ENCODE measurements around the gene MRPS22. TPM values are rescaled to one million over a fixed set of nuclear protein-coding genes. Genes with fewer than 3 reads are reported as not detected.

The MRPS22 gene
- total and polyA plus RNA-seq, 2 donors from 2014 or later, result 36.7 to 58.7 TPM

DNA sequence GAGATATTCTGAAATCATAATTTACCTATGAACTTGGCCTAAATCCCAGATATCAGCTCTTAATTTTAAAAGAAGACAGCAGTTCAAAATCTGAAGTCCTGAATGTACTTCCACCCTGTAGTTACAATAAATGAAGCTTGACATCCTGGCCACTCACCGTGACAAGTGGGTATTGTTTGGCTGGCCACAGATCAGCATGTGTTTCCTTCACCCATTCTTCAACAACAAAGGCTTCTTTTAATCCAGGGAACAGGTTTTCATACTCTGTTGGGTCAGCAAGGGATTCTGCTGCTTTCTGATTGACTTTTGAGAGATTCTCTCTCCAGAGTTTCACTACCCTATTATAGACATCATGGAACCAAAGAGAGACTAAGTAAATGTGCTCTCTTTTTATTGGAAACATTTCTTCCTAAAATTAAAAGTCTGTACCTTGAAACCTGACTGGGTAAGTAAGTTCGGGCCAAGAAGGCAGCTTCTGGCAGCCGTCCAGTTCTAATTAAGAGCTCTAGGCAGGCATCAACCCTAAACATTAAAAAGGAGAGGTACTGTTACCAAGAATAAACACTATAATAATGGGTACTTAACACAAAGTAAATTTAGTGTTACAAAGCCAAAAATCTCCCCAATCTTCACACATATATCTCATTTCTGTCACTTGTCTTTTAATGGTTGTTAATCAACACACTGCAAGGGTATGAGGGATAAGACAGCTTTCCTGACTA, 15.2 kb downstream of the MRPS22 start:
- DNase-seq, result peak in 1 of 5 donors; percentile 3
- Histone ChIP-seq H3K27ac (ENCODE audit: low read depth in 2 of 2, low read length in 2 of 2) (no peak overlapping the region), H3K36me3 (ENCODE audit: control insufficient read depth in 2 of 3, insufficient read depth in 3 of 3, low read length in 3 of 3) (peaks cover 22 to 66% (median 52%) of the 10 kb centered on the region in 3 donors), H3K9me3 (ENCODE audit: control insufficient read depth in 2 of 3, insufficient read depth in 1 of 3, low read length in 3 of 3) (no peaks in the 10 kb centered on the region), H3K9ac (ENCODE audit: low read length in 3 of 3) (no peak overlapping the region), H3K4me1 (ENCODE audit: control insufficient read depth in 2 of 3, insufficient read depth in 2 of 3, low read depth in 1 of 3, low read length in 3 of 3) (no peaks in the 10 kb centered on the region), H3K4me3 (ENCODE audit: low read length in 3 of 3) (no peak overlapping the region), H3K27me3 (ENCODE audit: control insufficient read depth, insufficient read depth, low read length) (no peaks in the 10 kb centered on the region)
- no peak for FAIRE-seq
- intact Hi-C loops (cut with DNase I), result no loop called here
- TF ChIP-seq, protein P1, sequence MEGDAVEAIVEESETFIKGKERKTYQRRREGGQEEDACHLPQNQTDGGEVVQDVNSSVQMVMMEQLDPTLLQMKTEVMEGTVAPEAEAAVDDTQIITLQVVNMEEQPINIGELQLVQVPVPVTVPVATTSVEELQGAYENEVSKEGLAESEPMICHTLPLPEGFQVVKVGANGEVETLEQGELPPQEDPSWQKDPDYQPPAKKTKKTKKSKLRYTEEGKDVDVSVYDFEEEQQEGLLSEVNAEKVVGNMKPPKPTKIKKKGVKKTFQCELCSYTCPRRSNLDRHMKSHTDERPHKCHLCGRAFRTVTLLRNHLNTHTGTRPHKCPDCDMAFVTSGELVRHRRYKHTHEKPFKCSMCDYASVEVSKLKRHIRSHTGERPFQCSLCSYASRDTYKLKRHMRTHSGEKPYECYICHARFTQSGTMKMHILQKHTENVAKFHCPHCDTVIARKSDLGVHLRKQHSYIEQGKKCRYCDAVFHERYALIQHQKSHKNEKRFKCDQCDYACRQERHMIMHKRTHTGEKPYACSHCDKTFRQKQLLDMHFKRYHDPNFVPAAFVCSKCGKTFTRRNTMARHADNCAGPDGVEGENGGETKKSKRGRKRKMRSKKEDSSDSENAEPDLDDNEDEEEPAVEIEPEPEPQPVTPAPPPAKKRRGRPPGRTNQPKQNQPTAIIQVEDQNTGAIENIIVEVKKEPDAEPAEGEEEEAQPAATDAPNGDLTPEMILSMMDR (IDR thresholded peaks at IDR 0.05; ENCODE audit: borderline replicate concordance, extremely low read depth, insufficient read depth), result no peak

DNA sequence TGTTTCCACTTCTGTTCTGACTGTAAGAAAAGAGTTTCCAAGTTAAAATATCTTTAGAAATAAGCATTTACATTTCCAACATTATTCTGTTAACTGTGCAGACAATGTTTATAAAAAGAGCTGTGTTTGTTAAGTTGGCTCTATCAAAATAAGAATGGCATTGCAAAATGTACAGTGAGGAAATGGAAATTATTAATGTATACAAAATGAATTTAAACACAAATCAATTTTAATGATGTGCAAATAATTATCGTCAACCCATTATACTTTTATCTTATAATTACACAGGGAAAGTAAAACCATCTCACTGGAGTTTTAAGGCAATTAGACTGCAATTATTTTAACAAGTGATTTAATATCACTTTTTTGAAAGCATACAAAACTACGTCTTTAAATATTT, 17.5 kb downstream of the MRPS22 start:
- Histone ChIP-seq H3K4me3 (ENCODE audit: low read length in 3 of 3) (no peak overlapping the region), H3K4me1 (ENCODE audit: control insufficient read depth in 2 of 3, insufficient read depth in 2 of 3, low read depth in 1 of 3, low read length in 3 of 3) (no peaks in the 10 kb centered on the region), H3K9ac (ENCODE audit: low read length in 3 of 3) (no peak overlapping the region), H3K9me3 (ENCODE audit: control insufficient read depth in 2 of 3, insufficient read depth in 1 of 3, low read length in 3 of 3) (no peaks in the 10 kb centered on the region), H3K27ac (ENCODE audit: low read depth in 2 of 2, low read length in 2 of 2) (no peak overlapping the region), H3K36me3 (ENCODE audit: control insufficient read depth in 2 of 3, insufficient read depth in 3 of 3, low read length in 3 of 3) (peaks cover 13 to 68% (median 46%) of the 10 kb centered on the region in 3 donors), H3K27me3 (ENCODE audit: control insufficient read depth, insufficient read depth, low read length) (no peaks in the 10 kb centered on the region)
- TF ChIP-seq, protein P1 (IDR thresholded peaks at IDR 0.05; ENCODE audit: borderline replicate concordance, extremely low read depth, insufficient read depth), result no peak
- intact Hi-C loops (cut with DNase I), result no loop called here
- DNase-seq (no peak), FAIRE-seq (no peak)

DNA sequence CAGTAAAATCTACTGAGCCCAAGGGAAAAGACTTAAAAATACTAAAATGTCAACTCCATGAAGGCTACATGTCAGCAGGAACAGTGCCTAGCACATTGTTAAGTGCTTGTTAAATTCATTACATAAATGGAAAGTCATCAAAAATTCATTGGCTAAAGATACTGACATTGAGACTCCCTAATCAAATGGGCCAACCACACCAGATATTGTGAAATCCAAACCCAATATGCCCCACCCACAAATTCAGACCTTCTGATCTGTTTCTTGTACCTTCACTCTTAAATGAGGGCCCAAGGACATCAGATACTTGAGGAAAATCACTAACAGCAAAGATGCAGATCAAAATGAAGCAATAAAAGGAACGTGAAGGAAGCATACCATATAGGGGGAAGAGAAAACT, 20.7 kb downstream of the MRPS22 start:
- FAIRE-seq, result no peak
- H3K9me3 ChIP-seq (ENCODE audit: control insufficient read depth in 2 of 3, insufficient read depth in 1 of 3, low read length in 3 of 3), result no peaks in the 10 kb centered on the region
- H3K4me3 ChIP-seq (ENCODE audit: low read length in 3 of 3), result no peak overlapping the region
- no peak overlapping the region for H3K9ac ChIP-seq (ENCODE audit: low read length in 3 of 3)
- H3K27ac ChIP-seq (ENCODE audit: low read depth in 2 of 2, low read length in 2 of 2), result no peak overlapping the region
- TF ChIP-seq, protein P1 (IDR thresholded peaks at IDR 0.05; ENCODE audit: borderline replicate concordance, extremely low read depth, insufficient read depth), result no peak
- no peaks in the 10 kb centered on the region for H3K27me3 ChIP-seq (ENCODE audit: control insufficient read depth, insufficient read depth, low read length)
- H3K36me3 ChIP-seq (ENCODE audit: control insufficient read depth in 2 of 3, insufficient read depth in 3 of 3, low read length in 3 of 3), result peaks cover 17 to 79% (median 41%) of the 10 kb centered on the region in 3 donors
- DNase-seq, result no peak
- intact Hi-C loops (cut with DNase I), result no loop called here
- no peaks in the 10 kb centered on the region for H3K4me1 ChIP-seq (ENCODE audit: control insufficient read depth in 2 of 3, insufficient read depth in 2 of 3, low read depth in 1 of 3, low read length in 3 of 3)
